K562 (cell line): ENCODE measurements around the gene LATS2. TPM values are rescaled to one million over a fixed set of nuclear protein-coding genes. Genes with fewer than 3 reads are reported as not detected.

ENCODE experiments used
- CEBPB ChIP-seq: fragments of 450-650 bp; IDR thresholded peaks from 2 replicates; pipeline ENCODE4 v1.6.1; 2016; ENCODE audit warnings: missing genetic modification characterization, missing compliant biosample characterization
- MEF2D ChIP-seq: conservative IDR thresholded peaks from 2 replicates; pipeline ENCODE4 v1.6.1; 2016; ENCODE audit warnings: low read depth, missing genetic modification characterization, missing compliant biosample characterization
- PHF8 ChIP-seq: fragments of 200-600 bp; sonication (generic); IDR thresholded peaks from 2 replicates; pipeline ENCODE4 v1.6.1; 2012; ENCODE audit warnings: mixed run types, mild to moderate bottlenecking, inconsistent platforms, low read length, moderate library complexity, borderline replicate concordance
- REST ChIP-seq, 2 experiments: fragments of 450-650 bp; formaldehyde crosslinking in 1 of 2; IDR thresholded peaks; 2 replicates each; pipeline versions ENCODE4 v1.4.0 to v1.6.1; 2014 to 2020; ENCODE audit warnings: mild to moderate bottlenecking in 2 of 2, borderline replicate concordance in 1 of 2, low read depth in 1 of 2
- RFX1 ChIP-seq: fragments of 450-650 bp; IDR thresholded peaks from 2 replicates; pipeline ENCODE4 v1.6.1; 2016; ENCODE audit warnings: mild to moderate bottlenecking, moderate library complexity
- SAFB ChIP-seq: fragments of 200-400 bp; formaldehyde crosslinking; IDR thresholded peaks from 2 replicates; pipeline ENCODE4 v1.6.1; 2017; ENCODE audit warnings: low read depth, low read length, borderline replicate concordance
- SMAD3 ChIP-seq: fragments of 450-650 bp; formaldehyde crosslinking; conservative IDR thresholded peaks from 2 replicates; pipeline ENCODE4 v1.4.0; 2020; ENCODE audit warnings: mild to moderate bottlenecking
- SRSF1 ChIP-seq: fragments of 200-400 bp; formaldehyde crosslinking; IDR thresholded peaks from 2 replicates; pipeline ENCODE4 v1.6.1; 2017; ENCODE audit warnings: mild to moderate bottlenecking, low read depth, low read length, moderate library complexity
- ZMIZ1 ChIP-seq, 2 experiments: fragments of 150-350 bp in 1 of 2; IDR thresholded peaks; 2 replicates each; pipeline ENCODE4 v1.6.1; 2012 to 2016; ENCODE audit warnings: low read depth in 2 of 2, low read length in 2 of 2, mild to moderate bottlenecking in 1 of 2, moderate library complexity in 1 of 2
- ZNF217 ChIP-seq: sonication (generic); formaldehyde crosslinking; IDR thresholded peaks from 2 replicates; pipeline ENCODE4 v1.8.0; 2022; ENCODE audit warnings: mild to moderate bottlenecking, missing genetic modification reagents
- polyA plus RNA-seq, 8 experiments: library from polyadenylated mRNA; depleted of rRNA in 4 of 8; stranded (reverse) in 5 of 8; unstranded in 3 of 8; fragments of >200 nt; fragmentation: Nextera tagmentation in 2 of 8; fragmentation: Illumina TruSeq in 1 of 8; extraction: Ambion mirVana in 2 of 8; extraction: Trizol in 1 of 8; gene quantifications; 2 replicates each; pipeline versions ENCODE4 v1.2.1 to v1.2.3, GENCODE V29; 2011 to 2014; ENCODE audit warnings: inconsistent platforms in 1 of 8, missing spikeins in 1 of 8
- total RNA-seq, 7 experiments: library from RNA; depleted of rRNA in 6 of 7; stranded (reverse); fragments of >200 nt in 6 of 7; fragmentation: Illumina TruSeq in 2 of 7; extraction: Trizol in 2 of 7; gene quantifications; 2 replicates each; pipeline versions ENCODE4 v1.2.1 to v1.2.3, GENCODE V29; 2011 to 2021; ENCODE audit warnings: low replicate concordance in 1 of 7

Gene LATS2
- total and polyA plus RNA-seq, 9 of the 15 experiments (the other 6 are each of a cell fraction or from before 2014, with no cell fraction given), result 0.18 to 3.7 (median 0.76) TPM

- TF ChIP-seq CEBPB, result peak; percentile 49; the same call in 1 of the 2 replicates
- no peak for TF ChIP-seq PHF8
- TF ChIP-seq MEF2D (tag), result no peak
- TF ChIP-seq REST (IDR thresholded peaks at IDR 0.05; ENCODE audit: borderline replicate concordance), result peak; percentile 12; the same call in 1 of the 2 replicates
- no peak for TF ChIP-seq REST (CRISPR knock-in tag; IDR thresholded peaks at IDR 0.05; ENCODE audit: low read depth)
- no peak for TF ChIP-seq SRSF1
- TF ChIP-seq ZNF217 (CRISPR knock-in tag), result no peak
- TF ChIP-seq SMAD3 (CRISPR knock-in tag), result no peak
- no peak for TF ChIP-seq RFX1
- TF ChIP-seq ZMIZ1 (IDR thresholded peaks at IDR 0.05; ENCODE audit: low read depth in 2 of 2, low read length in 2 of 2), result no peak
- TF ChIP-seq SAFB, result no peak
These were observed 67.5 kb downstream of the LATS2 start (continued) for GRCh38 chr13:20993661-20994440.
